ENCODE measurements around the gene EPB41L2. TPM values are rescaled to one million over a fixed set of nuclear protein-coding genes. Genes with fewer than 3 reads are reported as not detected.
"Not testable (repeated sequence)": the region's sequence is repeated elsewhere in the genome, so short reads cannot be mapped to it uniquely, and the experiment has no call there.

EPB41L2 gene
- total RNA-seq, 1 experiment from 2014 or later: 181 TPM

DNA sequence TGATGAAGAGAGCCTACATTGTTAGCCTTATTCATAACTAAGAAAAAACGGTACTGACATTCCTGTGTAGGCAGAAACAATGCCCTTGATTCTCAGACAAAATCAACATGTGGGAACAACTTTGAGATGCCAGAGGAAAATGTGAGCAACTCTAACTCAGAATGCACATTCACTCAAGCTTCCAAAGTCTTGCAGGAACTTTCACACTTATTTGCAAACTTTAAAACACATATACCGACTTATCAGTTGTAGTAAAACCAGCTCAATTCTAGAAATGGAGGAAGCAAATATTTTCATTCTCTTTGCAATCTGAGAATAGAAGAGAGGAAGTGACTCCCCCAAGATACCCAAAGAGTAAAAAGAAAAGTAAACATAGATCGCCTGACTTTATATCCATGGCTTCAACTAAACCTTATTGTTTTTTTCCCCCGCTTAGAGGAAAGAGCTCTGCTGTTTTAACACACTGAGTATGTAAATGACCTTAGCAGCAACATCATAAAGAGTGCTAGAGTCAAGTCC is 117.6 kb downstream of the EPB41L2 start:
- no peak for TF ChIP-seq EZH2 (IDR thresholded peaks at IDR 0.05; ENCODE audit: borderline replicate concordance, low read depth, low read length, poor library complexity, severe bottlenecking)
- TF ChIP-seq, protein P1, sequence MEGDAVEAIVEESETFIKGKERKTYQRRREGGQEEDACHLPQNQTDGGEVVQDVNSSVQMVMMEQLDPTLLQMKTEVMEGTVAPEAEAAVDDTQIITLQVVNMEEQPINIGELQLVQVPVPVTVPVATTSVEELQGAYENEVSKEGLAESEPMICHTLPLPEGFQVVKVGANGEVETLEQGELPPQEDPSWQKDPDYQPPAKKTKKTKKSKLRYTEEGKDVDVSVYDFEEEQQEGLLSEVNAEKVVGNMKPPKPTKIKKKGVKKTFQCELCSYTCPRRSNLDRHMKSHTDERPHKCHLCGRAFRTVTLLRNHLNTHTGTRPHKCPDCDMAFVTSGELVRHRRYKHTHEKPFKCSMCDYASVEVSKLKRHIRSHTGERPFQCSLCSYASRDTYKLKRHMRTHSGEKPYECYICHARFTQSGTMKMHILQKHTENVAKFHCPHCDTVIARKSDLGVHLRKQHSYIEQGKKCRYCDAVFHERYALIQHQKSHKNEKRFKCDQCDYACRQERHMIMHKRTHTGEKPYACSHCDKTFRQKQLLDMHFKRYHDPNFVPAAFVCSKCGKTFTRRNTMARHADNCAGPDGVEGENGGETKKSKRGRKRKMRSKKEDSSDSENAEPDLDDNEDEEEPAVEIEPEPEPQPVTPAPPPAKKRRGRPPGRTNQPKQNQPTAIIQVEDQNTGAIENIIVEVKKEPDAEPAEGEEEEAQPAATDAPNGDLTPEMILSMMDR (conservative IDR thresholded peaks at IDR 0.05; ENCODE audit: low read depth, low read length): no peak
- intact Hi-C loops (cut with micrococcal nuclease; ENCODE audit: unreplicated experiment): no loop called here
- Histone ChIP-seq H3K27me3 (replicated peaks; ENCODE audit: insufficient read depth, low read depth, low read length, poor library complexity) (no peaks in the 10 kb centered on the region), H3K27ac (ENCODE audit: low read depth, low read length, poor library complexity, severe bottlenecking) (no peak overlapping the region), H3K4me1 (ENCODE audit: insufficient read depth, low read length, poor library complexity, severe bottlenecking) (peaks cover 11% of the 10 kb centered on the region), H3K4me3 (ENCODE audit: low read depth, low read length, poor library complexity, severe bottlenecking) (no peak overlapping the region), H3K9me3 (ENCODE audit: low read depth, low read length, poor library complexity, severe bottlenecking) (no peaks in the 10 kb centered on the region), H3K36me3 (ENCODE audit: insufficient read depth, low read length, poor library complexity, severe bottlenecking) (no peaks in the 10 kb centered on the region)
- no TSS peak for BruUV-seq (replicated peaks)
- ChIA-PET CTCF (no interaction called here), POLR2A (ENCODE audit: low non-redundant PET) (no interaction called here)
- DNase-seq (ENCODE audit: low spot score): no peak

DNA sequence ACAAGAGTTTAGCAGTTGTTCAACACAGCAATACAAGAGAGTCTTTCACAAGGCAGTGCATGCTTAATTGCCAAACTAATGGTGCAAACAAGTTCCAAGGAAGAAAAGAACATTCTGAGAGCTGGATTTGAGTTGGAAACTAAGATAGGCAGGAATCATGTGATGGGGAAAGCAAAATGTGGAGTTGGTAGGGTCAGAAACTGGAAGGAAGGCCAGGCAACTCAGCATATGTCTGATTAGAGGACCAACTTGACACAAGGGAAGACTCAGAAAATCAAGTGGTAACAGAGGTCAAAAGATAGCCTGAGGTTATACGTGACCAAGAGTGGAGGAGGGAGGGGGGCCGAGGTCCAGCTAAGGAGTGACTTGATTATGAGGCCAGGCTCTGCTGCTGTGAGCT is 118.6 kb downstream of the EPB41L2 start:
- TF ChIP-seq, protein P1 (conservative IDR thresholded peaks at IDR 0.05; ENCODE audit: low read depth, low read length): no peak
- TF ChIP-seq EZH2 (IDR thresholded peaks at IDR 0.05; ENCODE audit: borderline replicate concordance, low read depth, low read length, poor library complexity, severe bottlenecking): no peak
- no peak for DNase-seq (ENCODE audit: low spot score)
- H3K36me3 ChIP-seq (ENCODE audit: insufficient read depth, low read length, poor library complexity, severe bottlenecking): no peaks in the 10 kb centered on the region
- H3K9me3 ChIP-seq (ENCODE audit: low read depth, low read length, poor library complexity, severe bottlenecking): no peaks in the 10 kb centered on the region
- no TSS peak for BruUV-seq (replicated peaks)
- H3K27ac ChIP-seq (ENCODE audit: low read depth, low read length, poor library complexity, severe bottlenecking): no peak overlapping the region
- no peaks in the 10 kb centered on the region for H3K27me3 ChIP-seq (replicated peaks; ENCODE audit: insufficient read depth, low read depth, low read length, poor library complexity)
- H3K4me1 ChIP-seq (ENCODE audit: insufficient read depth, low read length, poor library complexity, severe bottlenecking): peaks cover 16% of the 10 kb centered on the region
- CTCF ChIA-PET: no interaction called here
- intact Hi-C loops (cut with micrococcal nuclease; ENCODE audit: unreplicated experiment): no loop called here
- POLR2A ChIA-PET (ENCODE audit: low non-redundant PET): no interaction called here
- H3K4me3 ChIP-seq (ENCODE audit: low read depth, low read length, poor library complexity, severe bottlenecking): no peak overlapping the region

DNA sequence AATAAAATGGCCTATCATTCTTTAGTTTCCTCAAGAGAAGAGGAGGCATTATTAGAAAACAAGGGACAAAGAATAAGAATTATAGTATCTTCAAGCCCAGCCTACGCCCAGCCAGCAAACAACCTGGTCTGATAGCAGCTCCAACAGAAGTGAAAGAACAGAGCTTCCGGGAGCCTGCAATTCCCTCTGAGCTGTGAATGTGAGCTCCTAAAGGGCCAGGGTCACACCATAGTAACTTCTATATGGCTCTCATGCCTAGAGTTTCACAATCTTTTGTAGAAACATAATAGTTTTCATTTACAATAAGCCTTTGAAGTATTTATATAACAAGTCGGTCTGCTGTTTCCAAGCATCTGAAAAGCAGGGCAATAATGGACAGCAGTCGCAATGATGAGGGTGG is 119.3 kb downstream of the EPB41L2 start:
- ChIA-PET POLR2A (ENCODE audit: low non-redundant PET) (no interaction called here), CTCF (no interaction called here)
- DNase-seq (ENCODE audit: low spot score): no peak
- Histone ChIP-seq H3K27ac (ENCODE audit: low read depth, low read length, poor library complexity, severe bottlenecking) (no peak overlapping the region), H3K36me3 (ENCODE audit: insufficient read depth, low read length, poor library complexity, severe bottlenecking) (no peaks in the 10 kb centered on the region), H3K27me3 (replicated peaks; ENCODE audit: insufficient read depth, low read depth, low read length, poor library complexity) (no peaks in the 10 kb centered on the region), H3K4me3 (ENCODE audit: low read depth, low read length, poor library complexity, severe bottlenecking) (no peak overlapping the region), H3K4me1 (ENCODE audit: insufficient read depth, low read length, poor library complexity, severe bottlenecking) (peaks cover 17% of the 10 kb centered on the region), H3K9me3 (ENCODE audit: low read depth, low read length, poor library complexity, severe bottlenecking) (no peaks in the 10 kb centered on the region)
- TF ChIP-seq, protein P1 (conservative IDR thresholded peaks at IDR 0.05; ENCODE audit: low read depth, low read length): no peak
- TF ChIP-seq EZH2 (IDR thresholded peaks at IDR 0.05; ENCODE audit: borderline replicate concordance, low read depth, low read length, poor library complexity, severe bottlenecking): no peak
- intact Hi-C loops (cut with micrococcal nuclease; ENCODE audit: unreplicated experiment): no loop called here
- BruUV-seq (replicated peaks): no TSS peak

DNA sequence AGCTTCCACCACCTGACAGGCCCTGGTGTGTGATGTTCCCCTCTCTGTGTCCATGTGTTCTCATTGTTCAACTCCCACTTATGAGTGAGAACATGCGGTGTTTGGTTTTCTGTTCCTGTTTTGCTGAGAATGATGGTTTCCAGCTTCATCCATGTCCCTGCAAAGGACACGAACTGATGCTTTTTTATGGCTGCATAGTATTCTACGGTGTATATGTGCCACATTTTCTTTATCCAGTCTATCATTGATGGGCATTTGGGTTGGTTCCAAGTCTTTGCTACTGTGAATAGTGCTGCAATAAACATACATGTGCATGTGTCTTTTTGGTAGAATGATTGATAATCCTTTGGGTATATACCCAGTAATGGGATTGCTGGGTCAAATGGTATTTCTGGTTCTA is 120.3 kb downstream of the EPB41L2 start:
- CTCF ChIA-PET; BruUV-seq (replicated peaks); H3K4me3 ChIP-seq (ENCODE audit: low read depth, low read length, poor library complexity, severe bottlenecking); H3K27me3 ChIP-seq (replicated peaks; ENCODE audit: insufficient read depth, low read depth, low read length, poor library complexity); intact Hi-C loops (cut with micrococcal nuclease; ENCODE audit: unreplicated experiment); H3K27ac ChIP-seq (ENCODE audit: low read depth, low read length, poor library complexity, severe bottlenecking); DNase-seq (ENCODE audit: low spot score); POLR2A ChIA-PET (ENCODE audit: low non-redundant PET); H3K9me3 ChIP-seq (ENCODE audit: low read depth, low read length, poor library complexity, severe bottlenecking); H3K36me3 ChIP-seq (ENCODE audit: insufficient read depth, low read length, poor library complexity, severe bottlenecking): not testable (repeated sequence)
- peaks cover 17% of the 10 kb centered on the region for H3K4me1 ChIP-seq (ENCODE audit: insufficient read depth, low read length, poor library complexity, severe bottlenecking)
